B cell (primary cell): ENCODE data around the gene YY1. TPM values are rescaled to one million over a fixed set of nuclear protein-coding genes. Genes with fewer than 3 reads are reported as not detected.

ENCODE experiments used
- ATAC-seq: fragments of 200-7000 bp; cut with Tn5 transposase; one replicate; pipeline ENCODE4 v1.10.0; 2021; ENCODE audit warnings: low read depth, mild to moderate bottlenecking, moderate number of reproducible peaks, moderate library complexity
- CTCF ChIA-PET: fragments of 350-600 bp; sonication (Branson Sonifier 250); formaldehyde crosslinking; loops from one replicate; lab custom pipeline; 2021; ENCODE audit warnings: antibody characterized with exemption, inconsistent platforms; lab: Charles Lee
- POLR2A ChIA-PET: fragments of 350-600 bp; sonication (Branson Sonifier 250); formaldehyde crosslinking; loops from one replicate; lab custom pipeline; 2021; ENCODE audit warnings: antibody characterized with exemption; lab: Charles Lee
- DNase-seq: peaks from one replicate; pipeline ENCODE4 v3.0.0; 2013
- H2AFZ ChIP-seq: 2 replicates; pipeline ENCODE4 v1.6.1; 2012; ENCODE audit warnings: mild to moderate bottlenecking, low read depth, low read length; ENCODE audit not compliant: insufficient read depth, poor library complexity, severe bottlenecking
- H3K27ac ChIP-seq, 2 donors: 1 replicate in 1 of 2; 2 replicates in 1 of 2; pipeline ENCODE4 v1.5.1; 2012 to 2013; ENCODE audit warnings: low read length in 2 of 2, mild to moderate bottlenecking in 2 of 2, moderate library complexity in 1 of 2
- H3K27me3 ChIP-seq, 4 experiments: fragments of 200-600 bp in 1 of 4; sonication (generic) in 1 of 4; replicated peaks in 1 of 4; 1 replicate in 2 of 4; 2 replicates in 2 of 4; pipeline versions ENCODE4 v1.6.1 to v1.7.0; 2013 to 2016; ENCODE audit warnings: low read length in 3 of 4, mild to moderate bottlenecking in 2 of 4, mixed read lengths in 1 of 4, moderate library complexity in 1 of 4; ENCODE audit not compliant: insufficient read depth in 4 of 4, control insufficient read depth in 3 of 4; ENCODE audit errors: control extremely low read depth in 1 of 4
- H3K36me3 ChIP-seq, 2 experiments: replicated peaks in 1 of 2; 1 replicate in 1 of 2; 2 replicates in 1 of 2; pipeline versions ENCODE4 v1.6.1 to v1.7.1; 2013; ENCODE audit warnings: low read length in 1 of 2; ENCODE audit not compliant: insufficient read depth in 2 of 2, control insufficient read depth in 1 of 2; ENCODE audit errors: control extremely low read depth in 1 of 2, extremely low read depth in 1 of 2
- H3K4me1 ChIP-seq, 2 donors: fragments of 200-600 bp in 1 of 2; sonication (generic) in 1 of 2; 1 replicate in 1 of 2; 2 replicates in 1 of 2; pipeline versions ENCODE4 v1.5.1 to v1.6.1; 2013 to 2017; ENCODE audit warnings: low read length in 2 of 2; ENCODE audit not compliant: control insufficient read depth in 2 of 2, insufficient read depth in 2 of 2
- H3K4me2 ChIP-seq: replicated peaks from 2 replicates; pipeline ENCODE3; 2012; ENCODE audit warnings: mild to moderate bottlenecking, low read depth, low read length; ENCODE audit not compliant: poor library complexity, severe bottlenecking
- H3K4me3 ChIP-seq, 5 experiments: fragments of 200-600 bp in 1 of 5; sonication (generic) in 1 of 5; 1 replicate in 3 of 5; 2 replicates in 2 of 5; pipeline versions ENCODE4 v1.5.1 to v1.7.0; 2011 to 2016; ENCODE audit warnings: low read length in 4 of 5, mild to moderate bottlenecking in 4 of 5, low read depth in 2 of 5, control low read depth in 1 of 5, moderate library complexity in 1 of 5; ENCODE audit not compliant: insufficient read depth in 1 of 5; ENCODE audit errors: control extremely low read depth in 1 of 5, extremely low read depth in 1 of 5
- H3K79me2 ChIP-seq: fragments of 200-600 bp; sonication (generic); one replicate; pipeline ENCODE4 v1.6.0; 2016; ENCODE audit warnings: low read length; ENCODE audit not compliant: control insufficient read depth, insufficient read depth
- H3K9ac ChIP-seq: fragments of 200-600 bp; sonication (generic); 2 replicates; pipeline ENCODE4 v1.6.1; 2017; ENCODE audit warnings: mild to moderate bottlenecking, low read length, moderate library complexity
- H3K9me3 ChIP-seq, 3 donors: one replicate each; pipeline versions ENCODE4 v1.6.1 to v1.7.1; 2013; ENCODE audit warnings: low read length in 2 of 3; ENCODE audit not compliant: control insufficient read depth in 2 of 3, insufficient read depth in 1 of 3; ENCODE audit errors: control extremely low read depth in 1 of 3
- H4K20me1 ChIP-seq: 2 replicates; pipeline ENCODE4 v1.6.0; 2012; ENCODE audit warnings: mild to moderate bottlenecking, low read length; ENCODE audit not compliant: insufficient read depth, control insufficient read depth, poor library complexity, severe bottlenecking
- H3K27ac Mint-ChIP-seq: one replicate; pipeline ENCODE4 v1.8.0; 2021; ENCODE audit warnings: mixed read lengths
- H3K27me3 Mint-ChIP-seq: one replicate; pipeline ENCODE4 v1.8.0; 2021; ENCODE audit warnings: mixed read lengths
- H3K4me1 Mint-ChIP-seq: one replicate; pipeline ENCODE4 v1.8.0; 2021; ENCODE audit warnings: mixed read lengths
- H3K4me3 Mint-ChIP-seq: one replicate; pipeline ENCODE4 v1.8.0; 2021; ENCODE audit warnings: mixed read lengths
- H3K9me3 Mint-ChIP-seq: one replicate; pipeline ENCODE4 v1.8.0; 2022; ENCODE audit warnings: mixed read lengths; ENCODE audit not compliant: insufficient read depth
- CTCF ChIP-seq: fragments of 200-600 bp; IDR thresholded peaks from one replicate; pipeline ENCODE4 v1.8.0; 2022; ENCODE audit warnings: antibody characterized with exemption, mild to moderate bottlenecking
- EZH2 ChIP-seq: IDR thresholded peaks from 2 replicates; pipeline ENCODE4 v1.6.1; 2012; ENCODE audit warnings: borderline replicate concordance, low read depth, mild to moderate bottlenecking, moderate library complexity, low read length; ENCODE audit not compliant: insufficient read depth, poor library complexity, severe bottlenecking
- WGBS: methylation state at CpG from one replicate; pipeline ENCODE4 v1.1.5; 2013; ENCODE audit warnings: missing lambda C conversion rate; ENCODE audit not compliant: insufficient coverage; 5-methylcytosine and 5-hydroxymethylcytosine counted together
- intact Hi-C: fragments of 100-400 bp; cut with micrococcal nuclease; formaldehyde crosslinking; loops from one replicate; pipeline ENCODE4 v1.10.0; 2022
- polyA plus RNA-seq: library from polyadenylated mRNA; depleted of rRNA; stranded (reverse); fragments of >200 nt; gene quantifications from 2 replicates; pipeline ENCODE4 v1.2.3, GENCODE V29; 2012
- total RNA-seq, 2 donors: library from RNA; stranded (reverse); fragments of 120-200 nt in 1 of 2; gene quantifications; 1 replicate in 1 of 2; 2 replicates in 1 of 2; pipeline versions ENCODE4 v1.2.3 to v1.2.4, GENCODE V29; 2013 to 2022

The YY1 gene
- total and polyA plus RNA-seq, 2 donors (not counting 1 experiment from before 2014, with no cell fraction given), result 24.0 to 91.4 TPM

DNA sequence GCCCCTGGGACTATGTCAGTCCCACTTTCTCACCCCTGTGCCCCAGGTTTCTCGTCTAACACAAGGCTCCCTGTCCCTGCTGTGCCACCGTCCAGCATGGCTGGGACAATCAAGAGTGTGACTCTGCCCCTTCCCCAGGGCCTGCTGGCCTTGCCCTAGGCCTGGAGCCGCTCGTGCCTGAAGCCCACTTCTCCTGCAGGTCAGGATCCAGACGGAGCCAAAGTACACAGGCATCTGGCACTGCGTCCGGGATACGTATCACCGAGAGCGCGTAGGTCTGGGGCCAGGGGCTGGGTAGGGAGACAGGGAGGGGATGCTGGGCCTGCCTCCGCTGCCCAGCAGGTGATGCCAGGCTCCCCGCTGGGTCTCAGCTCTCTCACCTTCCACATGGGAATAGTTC, 87.0 kb downstream of the YY1 start:
- ChIA-PET CTCF (no interaction called here), POLR2A (no interaction called here)
- no peak overlapping the region for H3K4me3 Mint-ChIP-seq
- no peaks in the 10 kb centered on the region for H3K4me1 Mint-ChIP-seq
- ATAC-seq (no peak), DNase-seq (no peak)
- Histone ChIP-seq H4K20me1 (no peaks in the 10 kb centered on the region), H3K4me1 (no peaks in the 10 kb centered on the region), H3K27me3 (no peaks in the 10 kb centered on the region), H3K27ac (no peak overlapping the region), H3K4me3 (no peak overlapping the region), H3K9me3 (no peaks in the 10 kb centered on the region), H3K36me3 (no peaks in the 10 kb centered on the region), H3K79me2 (no peaks in the 10 kb centered on the region), H3K4me2 (no peak overlapping the region), H3K9ac (no peak overlapping the region), H2AFZ (no peak overlapping the region)
- WGBS, result 88% methylated on average over 13 of the region's 13 CpGs
- no peaks in the 10 kb centered on the region for H3K9me3 Mint-ChIP-seq
- H3K27me3 Mint-ChIP-seq, result no peaks in the 10 kb centered on the region
- intact Hi-C loops, result no loop called here
- TF ChIP-seq CTCF (no peak), EZH2 (no peak)
- no peak overlapping the region for H3K27ac Mint-ChIP-seq

- intact Hi-C loops, result no loop called here
- Histone ChIP-seq H3K27ac (no peak overlapping the region), H3K27me3 (no peaks in the 10 kb centered on the region), H3K36me3 (no peaks in the 10 kb centered on the region), H3K4me1 (peaks cover 0 to 2% of the 10 kb centered on the region in 2 donors), H3K9ac (no peak overlapping the region), H3K4me2 (no peak overlapping the region), H3K9me3 (no peaks in the 10 kb centered on the region), H2AFZ (no peak overlapping the region), H3K4me3 (no peak overlapping the region), H3K79me2 (no peaks in the 10 kb centered on the region), H4K20me1 (no peaks in the 10 kb centered on the region)
- no peaks in the 10 kb centered on the region for H3K27me3 Mint-ChIP-seq
- ATAC-seq, result no peak
- 97% methylated on average over 24 of the region's 24 CpGs for WGBS
- ChIA-PET POLR2A (no interaction called here), CTCF (no interaction called here)
- DNase-seq, result no peak
- H3K4me1 Mint-ChIP-seq, result no peaks in the 10 kb centered on the region
- H3K9me3 Mint-ChIP-seq, result no peaks in the 10 kb centered on the region
- no peak for TF ChIP-seq EZH2
- TF ChIP-seq CTCF, result no peak
- H3K27ac Mint-ChIP-seq, result no peak overlapping the region
- no peak overlapping the region for H3K4me3 Mint-ChIP-seq
Measured at GRCh38 chr14:100327128-100327527, 88.2 kb downstream of the YY1 start.
